HG02840 (cell line): ENCODE measurements around the gene GPRIN3.
A peak's percentile ranks its signal among the peaks of the same experiment; 100 is the strongest.

Experiments used
- ATAC-seq: cut with Tn5 transposase; IDR thresholded peaks from one replicate; pipeline ENCODE4 v1.9.1; 2021; ENCODE audit warnings: mild to moderate bottlenecking, moderate library complexity, moderate number of reproducible peaks; ENCODE audit not compliant: unreplicated experiment, low FRiP score

Gene GPRIN3

GRCh38 chr4:89294573-89295269 lies 12.9 kb downstream of the GPRIN3 start:
- ATAC-seq = peak; percentile 65

GRCh38 chr4:89293299-89293698 lies 14.3 kb downstream of the GPRIN3 start:
- no peak for ATAC-seq

GRCh38 chr4:89290727-89291516 lies 16.7 kb downstream of the GPRIN3 start:
- ATAC-seq = no peak

GRCh38 chr4:89289312-89289711 lies 18.3 kb downstream of the GPRIN3 start:
- no peak for ATAC-seq

GRCh38 chr4:89288430-89288829 lies 19.2 kb downstream of the GPRIN3 start:
- ATAC-seq = no peak

GRCh38 chr4:89287945-89288344 lies 19.7 kb downstream of the GPRIN3 start:
- ATAC-seq = no peak

- no peak for ATAC-seq
Measured at GRCh38 chr4:89285745-89286144, 21.9 kb downstream of the GPRIN3 start.

- no peak for ATAC-seq
Measured at GRCh38 chr4:89284828-89285227, 22.8 kb downstream of the GPRIN3 start.

- ATAC-seq = no peak
Measured at GRCh38 chr4:89284020-89284424, 23.6 kb downstream of the GPRIN3 start.

- ATAC-seq = no peak
Measured at GRCh38 chr4:89283226-89284009, 24.2 kb downstream of the GPRIN3 start.

GRCh38 chr4:89279385-89279784 lies 28.2 kb downstream of the GPRIN3 start:
- no peak for ATAC-seq

- no peak for ATAC-seq
Measured at GRCh38 chr4:89277412-89277811, 30.2 kb downstream of the GPRIN3 start.

- no peak for ATAC-seq
Measured at GRCh38 chr4:89276296-89276695, 31.3 kb downstream of the GPRIN3 start.

GRCh38 chr4:89275587-89275986 lies 32.0 kb downstream of the GPRIN3 start:
- ATAC-seq = no peak

- ATAC-seq = no peak
Measured at GRCh38 chr4:89273741-89274141, 33.9 kb downstream of the GPRIN3 start.

- no peak for ATAC-seq
Measured at GRCh38 chr4:89270792-89271191, 36.8 kb downstream of the GPRIN3 start.

- ATAC-seq = no peak
Measured at GRCh38 chr4:89269121-89269666, 38.4 kb downstream of the GPRIN3 start.

- ATAC-seq = no peak
Measured at GRCh38 chr4:89268679-89269078, 38.9 kb downstream of the GPRIN3 start.

GRCh38 chr4:89267846-89268245 lies 39.8 kb downstream of the GPRIN3 start:
- ATAC-seq = no peak

- no peak for ATAC-seq
Measured at GRCh38 chr4:89267392-89267791, 40.2 kb downstream of the GPRIN3 start.

- ATAC-seq = no peak
Measured at GRCh38 chr4:89266128-89266527, 41.5 kb downstream of the GPRIN3 start.
